WTC11 (cell line): ENCODE measurements around the gene SH3BGRL3. TPM values are rescaled to one million over a fixed set of nuclear protein-coding genes. Genes with fewer than 3 reads are reported as not detected.

ENCODE experiments used
- total RNA-seq: library from RNA; stranded (reverse); gene quantifications from 3 replicates; pipeline ENCODE4 v1.2.3, GENCODE V29; 2021
- TF ChIP-seq, protein P1 (sequence below): sonication (generic); formaldehyde crosslinking; IDR thresholded peaks from 2 replicates; pipeline ENCODE4 v1.8.0; 2022; ENCODE audit warnings: missing genetic modification reagents

The SH3BGRL3 gene
- total RNA-seq, 1 experiment from 2014 or later: 70.8 TPM

- TF ChIP-seq, protein P1, sequence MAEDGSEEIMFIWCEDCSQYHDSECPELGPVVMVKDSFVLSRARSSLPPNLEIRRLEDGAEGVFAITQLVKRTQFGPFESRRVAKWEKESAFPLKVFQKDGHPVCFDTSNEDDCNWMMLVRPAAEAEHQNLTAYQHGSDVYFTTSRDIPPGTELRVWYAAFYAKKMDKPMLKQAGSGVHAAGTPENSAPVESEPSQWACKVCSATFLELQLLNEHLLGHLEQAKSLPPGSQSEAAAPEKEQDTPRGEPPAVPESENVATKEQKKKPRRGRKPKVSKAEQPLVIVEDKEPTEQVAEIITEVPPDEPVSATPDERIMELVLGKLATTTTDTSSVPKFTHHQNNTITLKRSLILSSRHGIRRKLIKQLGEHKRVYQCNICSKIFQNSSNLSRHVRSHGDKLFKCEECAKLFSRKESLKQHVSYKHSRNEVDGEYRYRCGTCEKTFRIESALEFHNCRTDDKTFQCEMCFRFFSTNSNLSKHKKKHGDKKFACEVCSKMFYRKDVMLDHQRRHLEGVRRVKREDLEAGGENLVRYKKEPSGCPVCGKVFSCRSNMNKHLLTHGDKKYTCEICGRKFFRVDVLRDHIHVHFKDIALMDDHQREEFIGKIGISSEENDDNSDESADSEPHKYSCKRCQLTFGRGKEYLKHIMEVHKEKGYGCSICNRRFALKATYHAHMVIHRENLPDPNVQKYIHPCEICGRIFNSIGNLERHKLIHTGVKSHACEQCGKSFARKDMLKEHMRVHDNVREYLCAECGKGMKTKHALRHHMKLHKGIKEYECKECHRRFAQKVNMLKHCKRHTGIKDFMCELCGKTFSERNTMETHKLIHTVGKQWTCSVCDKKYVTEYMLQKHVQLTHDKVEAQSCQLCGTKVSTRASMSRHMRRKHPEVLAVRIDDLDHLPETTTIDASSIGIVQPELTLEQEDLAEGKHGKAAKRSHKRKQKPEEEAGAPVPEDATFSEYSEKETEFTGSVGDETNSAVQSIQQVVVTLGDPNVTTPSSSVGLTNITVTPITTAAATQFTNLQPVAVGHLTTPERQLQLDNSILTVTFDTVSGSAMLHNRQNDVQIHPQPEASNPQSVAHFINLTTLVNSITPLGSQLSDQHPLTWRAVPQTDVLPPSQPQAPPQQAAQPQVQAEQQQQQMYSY: no peak
Observed at GRCh38 chr1:26330276-26330675, 50.4 kb downstream of the SH3BGRL3 start (continued).

Other genes starting within 250 kb of the SH3BGRL3 start
- 0.15 to 0.41 TPM (median 0.41 TPM) in 3 replicates for gene SLC30A2, start 234.0 kb upstream of the SH3BGRL3 start, total RNA-seq
- not detected in 3 replicates for gene TRIM63, start 212.5 kb upstream of the SH3BGRL3 start, total RNA-seq
- gene PDIK1L, start 168.3 kb upstream of the SH3BGRL3 start, total RNA-seq: 4.0 to 5.5 TPM (median 4.3 TPM) in 3 replicates
- gene FAM110D, start 121.0 kb upstream of the SH3BGRL3 start, total RNA-seq: 0.37 to 0.55 TPM (median 0.53 TPM) in 3 replicates
- not detected in 3 replicates for gene C1orf232, start 111.1 kb upstream of the SH3BGRL3 start, total RNA-seq
- 39.6 to 49.1 TPM (median 43.3 TPM) in 3 replicates for gene ZNF593, start 110.2 kb upstream of the SH3BGRL3 start, total RNA-seq
- gene ZNF593OS, start 108.3 kb upstream of the SH3BGRL3 start, total RNA-seq: not detected in 3 replicates
- 18.0 to 20.5 TPM (median 19.7 TPM) in 3 replicates for gene CNKSR1, start 102.6 kb upstream of the SH3BGRL3 start, total RNA-seq
- 0.35 to 0.85 TPM (median 0.55 TPM) in 3 replicates for gene CATSPER4, start 89.5 kb upstream of the SH3BGRL3 start, total RNA-seq
- 32.0 to 40.8 TPM (median 35.3 TPM) in 3 replicates for gene CEP85, start 45.9 kb upstream of the SH3BGRL3 start, total RNA-seq
- gene UBXN11, start 26.6 kb downstream of the SH3BGRL3 start, total RNA-seq: 12.4 to 14.1 TPM (median 14.1 TPM) in 3 replicates
- gene CD52, start 37.9 kb downstream of the SH3BGRL3 start, total RNA-seq: 2.8 to 3.7 TPM (median 3.4 TPM) in 3 replicates
- 14.4 to 21.1 TPM (median 17.8 TPM) in 3 replicates for gene CRYBG2, start 74.0 kb downstream of the SH3BGRL3 start, total RNA-seq
- not detected in 3 replicates for gene ZNF683, start 92.7 kb downstream of the SH3BGRL3 start, total RNA-seq
- gene LIN28A, start 130.7 kb downstream of the SH3BGRL3 start, total RNA-seq: 1,150 to 1,251 TPM (median 1,185 TPM) in 3 replicates
- gene DHDDS, start 152.2 kb downstream of the SH3BGRL3 start, total RNA-seq: 44.9 to 55.4 TPM (median 47.1 TPM) in 3 replicates
- gene HMGN2, start 192.4 kb downstream of the SH3BGRL3 start, total RNA-seq: 374 to 414 TPM (median 379 TPM) in 3 replicates
- 55.6 to 65.5 TPM (median 57.7 TPM) in 3 replicates for gene RPS6KA1, start 249.7 kb downstream of the SH3BGRL3 start, total RNA-seq